Nephron progenitor cell (in vitro differentiated cells): Measurements from ENCODE around the gene LAGE3.

Experiments used
- DNase-seq: peaks from one replicate; pipeline ENCODE4 v3.0.0; 2021
- H3K27ac Mint-ChIP-seq: 2 replicates; pipeline ENCODE4 v1.8.0; 2021; ENCODE audit warnings: mild to moderate bottlenecking, moderate library complexity, mixed read lengths
- H3K27me3 Mint-ChIP-seq: 2 replicates; pipeline ENCODE4 v1.8.0; 2021; ENCODE audit warnings: mild to moderate bottlenecking, low read depth, mixed read lengths; ENCODE audit not compliant: poor library complexity
- H3K36me3 Mint-ChIP-seq: 2 replicates; pipeline ENCODE4 v1.8.0; 2021; ENCODE audit warnings: low read depth, mixed read lengths
- H3K4me1 Mint-ChIP-seq: 2 replicates; pipeline ENCODE4 v1.8.0; 2021; ENCODE audit warnings: mixed read lengths
- H3K4me3 Mint-ChIP-seq: 2 replicates; pipeline ENCODE4 v1.8.0; 2021; ENCODE audit warnings: mild to moderate bottlenecking, moderate library complexity, mixed read lengths
- H3K9me3 Mint-ChIP-seq: 2 replicates; pipeline ENCODE4 v1.8.0; 2021; ENCODE audit warnings: mild to moderate bottlenecking, moderate library complexity, mixed read lengths
- TF ChIP-seq, protein P1 (sequence below): fragments of 200-600 bp; sonication (generic); IDR thresholded peaks from 2 replicates; pipeline ENCODE4 v1.5.0; 2021; ENCODE audit warnings: antibody characterized with exemption

The LAGE3 gene

DNA sequence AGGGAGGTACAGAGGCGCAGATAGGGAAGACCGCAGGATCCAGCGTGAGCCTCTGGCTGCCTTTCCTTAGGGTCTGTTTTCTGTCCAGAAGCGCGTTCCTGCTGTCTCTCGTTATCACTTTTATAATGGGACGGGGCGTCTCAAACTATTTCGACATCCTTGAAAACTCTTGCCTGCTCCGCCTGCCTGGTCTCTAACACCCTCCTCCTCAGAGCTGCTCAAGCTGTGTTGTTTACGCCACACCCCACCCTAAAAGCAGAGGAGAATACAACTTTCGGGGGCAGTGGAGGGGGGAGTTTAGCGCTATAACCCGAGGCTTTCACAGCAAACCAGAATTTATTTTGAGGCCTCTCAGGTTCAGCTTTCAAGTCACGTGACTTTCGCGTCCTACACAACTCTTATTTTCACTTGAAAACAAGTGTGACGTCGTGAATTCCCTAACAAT is 37.6 kb upstream of the LAGE3 start:
- peaks cover 12% of the 10 kb centered on the region for H3K36me3 Mint-ChIP-seq
- peaks cover 38% of the 10 kb centered on the region for H3K4me1 Mint-ChIP-seq
- peaks cover 6% of the 10 kb centered on the region for H3K27me3 Mint-ChIP-seq
- TF ChIP-seq, protein P1, sequence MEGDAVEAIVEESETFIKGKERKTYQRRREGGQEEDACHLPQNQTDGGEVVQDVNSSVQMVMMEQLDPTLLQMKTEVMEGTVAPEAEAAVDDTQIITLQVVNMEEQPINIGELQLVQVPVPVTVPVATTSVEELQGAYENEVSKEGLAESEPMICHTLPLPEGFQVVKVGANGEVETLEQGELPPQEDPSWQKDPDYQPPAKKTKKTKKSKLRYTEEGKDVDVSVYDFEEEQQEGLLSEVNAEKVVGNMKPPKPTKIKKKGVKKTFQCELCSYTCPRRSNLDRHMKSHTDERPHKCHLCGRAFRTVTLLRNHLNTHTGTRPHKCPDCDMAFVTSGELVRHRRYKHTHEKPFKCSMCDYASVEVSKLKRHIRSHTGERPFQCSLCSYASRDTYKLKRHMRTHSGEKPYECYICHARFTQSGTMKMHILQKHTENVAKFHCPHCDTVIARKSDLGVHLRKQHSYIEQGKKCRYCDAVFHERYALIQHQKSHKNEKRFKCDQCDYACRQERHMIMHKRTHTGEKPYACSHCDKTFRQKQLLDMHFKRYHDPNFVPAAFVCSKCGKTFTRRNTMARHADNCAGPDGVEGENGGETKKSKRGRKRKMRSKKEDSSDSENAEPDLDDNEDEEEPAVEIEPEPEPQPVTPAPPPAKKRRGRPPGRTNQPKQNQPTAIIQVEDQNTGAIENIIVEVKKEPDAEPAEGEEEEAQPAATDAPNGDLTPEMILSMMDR = no peak
- peak overlapping the region; percentile 81 for H3K4me3 Mint-ChIP-seq
- DNase-seq = no peak
- H3K27ac Mint-ChIP-seq = peak overlapping the region; percentile 99
- H3K9me3 Mint-ChIP-seq = peaks cover 39% of the 10 kb centered on the region

DNA sequence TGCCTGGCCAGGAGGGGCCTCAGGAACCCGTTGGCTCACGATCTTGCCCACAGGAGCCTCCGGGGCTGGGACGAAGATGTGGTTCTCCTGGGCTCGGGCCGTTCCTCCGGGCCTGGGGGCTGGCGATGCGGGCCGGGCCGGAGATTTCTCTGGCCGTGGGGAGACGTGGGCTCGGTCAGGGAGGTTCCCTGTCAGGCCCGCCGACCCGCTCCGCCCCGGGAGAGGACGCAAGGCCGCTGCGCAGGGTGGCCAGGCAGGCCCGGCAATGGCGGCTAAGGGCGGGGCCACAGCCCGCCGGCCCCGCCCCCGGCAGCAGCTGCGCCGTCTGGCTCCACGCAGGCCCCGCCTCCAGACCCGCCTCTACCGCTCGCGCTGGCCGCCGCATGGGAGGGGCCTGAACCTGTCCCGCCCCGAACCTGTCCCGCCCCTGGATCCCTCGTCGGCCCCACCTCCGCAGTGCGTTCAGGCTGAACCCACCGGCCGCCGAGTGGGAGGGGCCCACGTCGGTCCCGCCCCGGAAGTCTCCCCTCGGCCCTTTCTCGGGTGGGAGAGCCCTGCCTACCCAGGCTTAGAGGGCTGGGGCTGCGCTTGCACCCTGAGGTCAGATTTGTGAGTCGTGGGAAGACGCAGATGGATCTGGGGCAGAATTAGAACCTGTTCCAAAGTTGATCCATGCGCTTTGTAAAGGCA is 37.0 kb upstream of the LAGE3 start, which contains the start of gene FAM3A:
Gene FAM3A (minus strand): TSS at position 267 of the 690 bp plus-strand sequence. CDS start 460 bp downstream, outside the sequence.
- DNase-seq = peak; percentile 93
- TF ChIP-seq, protein P1 = no peak
- peaks cover 43% of the 10 kb centered on the region for H3K4me1 Mint-ChIP-seq
- H3K9me3 Mint-ChIP-seq = peaks cover 41% of the 10 kb centered on the region
- H3K4me3 Mint-ChIP-seq = peak within 1 kb of the TSS; percentile 82
- H3K36me3 Mint-ChIP-seq = peaks cover 13% of the 10 kb centered on the region
- peaks cover 6% of the 10 kb centered on the region for H3K27me3 Mint-ChIP-seq
- peak within 1 kb of the TSS; percentile 99 for H3K27ac Mint-ChIP-seq

DNA sequence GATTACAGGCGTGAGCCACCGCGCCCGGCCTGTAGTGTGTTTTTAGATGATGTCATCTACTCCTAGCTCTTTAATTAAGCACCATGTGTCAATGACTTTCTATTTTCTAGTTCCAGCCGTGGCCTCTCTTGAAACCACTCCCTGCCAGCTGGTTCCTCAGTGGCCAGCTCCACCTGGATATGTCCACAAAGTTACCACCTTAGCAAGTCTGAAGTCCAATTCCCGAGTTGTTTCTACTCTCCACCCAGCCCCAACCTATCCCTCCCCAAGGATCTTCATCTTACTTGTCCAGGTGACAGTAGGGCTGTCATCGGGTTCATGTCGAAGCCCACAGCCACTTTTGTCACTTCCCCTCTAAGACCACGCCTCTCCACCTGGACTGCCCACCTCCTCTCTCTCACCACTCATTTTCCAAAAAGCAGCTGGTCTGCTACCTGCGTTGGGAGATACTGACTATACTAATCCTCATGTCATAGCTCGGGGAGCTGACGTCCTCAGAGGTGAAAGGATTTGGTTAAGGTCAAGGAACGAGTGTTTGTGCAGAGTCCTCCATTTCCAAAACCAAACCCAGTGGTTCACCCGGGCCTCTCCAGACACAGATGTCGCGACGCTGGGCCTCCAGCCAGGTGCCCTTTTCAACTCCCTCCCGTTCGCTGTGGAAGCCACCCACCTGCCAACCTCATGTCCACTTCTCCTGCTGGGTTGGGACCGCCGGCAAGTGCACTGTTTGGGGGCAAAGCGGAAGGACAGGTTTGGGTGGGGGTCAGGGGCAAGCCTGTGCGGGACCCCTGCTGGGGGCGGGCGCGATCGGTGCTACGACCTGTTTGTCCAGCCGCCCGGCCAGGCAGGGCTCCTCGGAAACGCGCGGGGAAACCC is 36.2 kb upstream of the LAGE3 start:
- TF ChIP-seq, protein P1 = no peak

DNA sequence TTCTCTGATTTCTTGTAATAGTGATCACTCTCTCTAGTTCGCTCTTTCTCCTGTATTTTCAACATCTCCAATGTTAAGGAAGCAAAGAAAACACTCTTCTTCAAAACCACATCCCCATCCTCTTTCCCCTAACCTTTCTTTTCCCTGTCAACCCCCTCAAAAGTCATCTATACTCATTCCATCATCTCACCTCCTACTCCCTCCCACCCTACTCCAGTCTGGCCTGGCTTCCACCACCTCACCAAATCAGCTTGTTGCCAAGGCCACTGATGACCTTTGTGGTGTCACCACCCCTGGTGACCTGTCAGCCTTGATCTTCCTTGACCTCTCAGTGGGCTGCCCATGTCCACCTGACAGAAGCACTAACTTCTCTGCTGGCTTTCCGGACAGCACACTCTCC is 34.6 kb upstream of the LAGE3 start:
- Mint-ChIP-seq H3K36me3 (peaks cover 31% of the 10 kb centered on the region), H3K4me1 (peaks cover 53% of the 10 kb centered on the region), H3K9me3 (peaks cover 58% of the 10 kb centered on the region), H3K4me3 (peak overlapping the region; percentile 23), H3K27me3 (peaks cover 2% of the 10 kb centered on the region), H3K27ac (peak overlapping the region; percentile 41)
- TF ChIP-seq, protein P1 = no peak
- no peak for DNase-seq

More for the DNA sequence above, 36.2 kb upstream of the LAGE3 start:
- Mint-ChIP-seq H3K4me3 (peak overlapping the region; percentile 82), H3K36me3 (peaks cover 19% of the 10 kb centered on the region), H3K9me3 (peaks cover 49% of the 10 kb centered on the region), H3K27ac (no peak overlapping the region), H3K27me3 (peaks cover 2% of the 10 kb centered on the region), H3K4me1 (peaks cover 49% of the 10 kb centered on the region)
- DNase-seq = no peak

DNA sequence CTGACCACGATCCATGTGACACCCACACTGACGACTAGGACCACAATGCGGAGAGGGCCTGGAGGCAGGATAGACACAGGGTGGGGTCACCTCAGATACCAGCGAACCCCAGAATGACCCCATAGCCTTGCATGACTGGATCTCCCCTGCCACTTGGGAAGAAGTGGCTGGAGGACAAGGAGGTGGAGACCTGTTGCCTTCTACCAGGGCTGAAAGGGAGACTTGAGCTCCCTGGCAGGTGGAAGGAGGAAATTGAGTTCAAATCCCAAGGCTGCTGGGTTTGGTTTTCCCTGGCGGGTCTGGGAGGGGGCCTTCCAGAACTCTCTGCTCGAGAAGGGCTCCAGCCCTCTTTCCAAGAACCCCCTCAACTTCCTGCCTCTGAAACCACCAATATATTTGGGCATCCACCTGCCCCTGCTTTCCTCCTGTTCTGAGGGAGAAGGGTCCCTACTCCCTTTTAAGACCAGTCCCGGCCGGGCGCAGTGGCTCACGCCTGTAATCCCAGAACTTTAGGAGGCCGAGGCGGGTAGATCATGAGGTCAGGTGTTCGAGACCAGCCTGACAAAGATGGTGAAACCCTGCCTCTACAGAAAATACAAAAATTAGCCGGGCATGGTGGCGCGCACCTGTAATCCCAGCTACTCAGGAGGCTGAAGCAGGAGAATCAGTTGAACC is 33.9 kb upstream of the LAGE3 start:
- peaks cover 2% of the 10 kb centered on the region for H3K27me3 Mint-ChIP-seq
- DNase-seq = no peak
- no peak overlapping the region for H3K4me3 Mint-ChIP-seq
- TF ChIP-seq, protein P1 = no peak
- H3K9me3 Mint-ChIP-seq = peaks cover 59% of the 10 kb centered on the region
- H3K27ac Mint-ChIP-seq = no peak overlapping the region
- H3K36me3 Mint-ChIP-seq = peaks cover 35% of the 10 kb centered on the region
- H3K4me1 Mint-ChIP-seq = peaks cover 53% of the 10 kb centered on the region
